NCI-H774 (cell line): ENCODE results near the gene NBPF9.
"Not testable (repeated sequence)": the region's sequence is repeated elsewhere in the genome, so short reads cannot be mapped to it uniquely, and the experiment has no call there.

Experiments used
- DNase-seq: peaks from one replicate; lab custom pipeline; 2025; lab: John Stamatoyannopoulos, UW

The NBPF9 gene

DNA sequence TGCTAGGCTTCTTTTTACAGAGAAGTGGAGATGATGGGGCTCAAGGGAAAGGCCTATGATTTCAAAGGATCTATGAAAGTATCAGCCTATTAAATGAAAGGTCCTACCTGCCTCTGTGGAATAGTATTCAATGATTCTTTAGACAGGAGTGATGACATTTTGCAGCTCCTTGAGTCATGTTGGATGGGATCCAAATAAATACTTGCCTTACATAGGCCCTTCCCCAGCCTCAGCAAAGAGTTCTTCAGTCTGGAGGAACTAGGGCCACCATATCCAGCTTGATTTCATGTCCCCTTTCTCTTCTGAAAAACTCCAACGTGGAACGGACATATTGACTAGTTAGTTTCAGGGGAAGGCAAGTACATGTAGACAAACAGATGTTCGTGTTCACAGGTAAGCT is 87.8 kb downstream of the NBPF9 start:
- not testable (repeated sequence) for DNase-seq

DNA sequence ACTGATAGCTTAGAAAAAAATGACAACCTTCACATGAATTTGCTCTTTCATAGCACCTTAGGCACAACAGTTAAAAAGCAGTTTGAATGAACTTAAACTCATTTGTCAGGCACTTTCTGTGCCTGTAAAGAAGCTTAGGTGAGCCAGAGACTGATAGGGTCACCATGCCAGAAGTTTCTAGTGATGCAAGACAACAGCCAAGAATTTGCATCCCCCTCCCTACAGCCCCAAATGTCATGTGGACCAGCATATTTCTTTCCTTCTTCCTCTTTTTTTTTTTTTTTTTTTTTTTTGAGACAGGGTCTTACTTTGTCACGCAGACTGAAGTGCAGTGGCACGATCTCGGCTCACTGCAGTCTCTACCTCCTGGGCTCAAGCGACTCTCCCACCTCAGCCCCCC is 89.8 kb downstream of the NBPF9 start:
- not testable (repeated sequence) for DNase-seq

DNA sequence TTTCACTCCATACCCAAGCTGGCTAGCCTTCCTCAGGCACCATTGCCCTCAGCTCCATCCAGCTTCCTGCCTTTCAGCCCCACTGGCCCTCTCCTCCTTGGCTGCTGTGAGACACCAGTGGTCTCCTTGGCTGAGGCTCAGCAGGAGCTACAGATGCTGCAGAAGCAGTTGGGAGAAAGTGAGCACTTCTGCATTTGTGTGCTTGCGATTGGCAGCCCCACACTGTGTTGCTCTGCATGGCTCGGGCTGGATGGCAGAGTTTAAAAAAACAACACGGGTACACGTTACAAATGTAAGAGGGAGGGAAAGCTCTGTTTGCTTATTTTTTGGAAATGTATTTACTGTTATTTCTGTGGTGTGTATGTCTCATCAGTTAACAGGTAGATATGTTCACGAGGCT is 90.8 kb downstream of the NBPF9 start:
- not testable (repeated sequence) for DNase-seq

DNA sequence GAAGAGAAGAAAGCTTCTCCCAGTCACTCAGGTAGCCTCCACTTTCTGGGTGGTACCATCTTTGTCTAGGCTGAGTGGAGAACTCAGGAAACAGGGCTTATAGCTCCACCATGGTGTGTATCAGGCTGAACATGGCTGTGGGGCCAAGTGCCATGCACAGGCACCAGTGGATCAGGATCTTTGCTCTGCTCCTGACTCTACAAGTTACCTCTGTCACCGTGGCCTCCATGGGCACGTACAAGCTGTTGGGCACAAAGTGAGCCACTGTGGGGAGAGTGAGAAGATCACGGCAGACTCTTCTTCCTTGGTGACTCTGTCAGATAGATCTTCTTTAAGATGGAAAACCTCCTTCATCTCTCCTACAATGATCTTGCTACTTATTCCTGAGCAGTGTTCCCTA is 93.6 kb downstream of the NBPF9 start:
- DNase-seq: not testable (repeated sequence)

DNA sequence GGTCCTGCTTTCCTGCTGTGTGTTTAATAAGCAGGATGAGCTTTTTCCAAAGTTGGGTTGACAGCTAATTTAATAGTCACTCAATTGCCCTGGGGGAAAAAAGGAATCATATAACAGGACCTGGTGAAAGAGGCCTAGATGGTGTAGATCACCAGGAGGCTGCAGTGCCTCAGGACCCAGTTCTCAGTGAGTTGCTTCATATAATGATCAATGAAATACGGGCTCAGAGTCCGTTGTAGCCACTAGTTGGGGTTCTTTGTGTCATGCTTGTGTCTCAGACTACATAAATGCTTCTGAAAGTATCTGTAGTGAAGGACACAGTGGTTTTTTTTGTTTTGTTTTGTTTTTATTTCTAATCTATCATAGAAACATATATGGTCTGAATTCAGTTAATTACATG is 94.6 kb downstream of the NBPF9 start:
- not testable (repeated sequence) for DNase-seq

DNA sequence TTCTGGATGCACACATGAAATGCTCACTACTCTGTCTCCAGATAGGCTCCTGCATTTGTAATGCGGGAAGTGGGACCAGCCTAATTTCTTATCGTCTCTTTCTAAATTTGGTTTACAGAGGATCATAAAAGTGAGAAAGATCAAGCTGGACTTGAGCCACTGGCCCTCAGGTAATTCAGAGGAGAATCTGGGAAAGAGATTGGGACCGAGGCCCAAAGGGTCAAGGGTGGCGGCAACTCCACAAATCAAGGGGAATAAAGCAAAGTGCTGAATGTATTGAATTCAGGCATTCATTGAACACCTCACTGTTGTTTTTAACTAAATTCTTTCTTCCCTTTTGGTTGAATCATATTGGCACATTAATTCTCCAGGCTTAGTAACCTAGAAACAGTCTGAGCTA is 95.0 kb downstream of the NBPF9 start:
- not testable (repeated sequence) for DNase-seq
